ENCODE data around the gene LIMA1.

DNA sequence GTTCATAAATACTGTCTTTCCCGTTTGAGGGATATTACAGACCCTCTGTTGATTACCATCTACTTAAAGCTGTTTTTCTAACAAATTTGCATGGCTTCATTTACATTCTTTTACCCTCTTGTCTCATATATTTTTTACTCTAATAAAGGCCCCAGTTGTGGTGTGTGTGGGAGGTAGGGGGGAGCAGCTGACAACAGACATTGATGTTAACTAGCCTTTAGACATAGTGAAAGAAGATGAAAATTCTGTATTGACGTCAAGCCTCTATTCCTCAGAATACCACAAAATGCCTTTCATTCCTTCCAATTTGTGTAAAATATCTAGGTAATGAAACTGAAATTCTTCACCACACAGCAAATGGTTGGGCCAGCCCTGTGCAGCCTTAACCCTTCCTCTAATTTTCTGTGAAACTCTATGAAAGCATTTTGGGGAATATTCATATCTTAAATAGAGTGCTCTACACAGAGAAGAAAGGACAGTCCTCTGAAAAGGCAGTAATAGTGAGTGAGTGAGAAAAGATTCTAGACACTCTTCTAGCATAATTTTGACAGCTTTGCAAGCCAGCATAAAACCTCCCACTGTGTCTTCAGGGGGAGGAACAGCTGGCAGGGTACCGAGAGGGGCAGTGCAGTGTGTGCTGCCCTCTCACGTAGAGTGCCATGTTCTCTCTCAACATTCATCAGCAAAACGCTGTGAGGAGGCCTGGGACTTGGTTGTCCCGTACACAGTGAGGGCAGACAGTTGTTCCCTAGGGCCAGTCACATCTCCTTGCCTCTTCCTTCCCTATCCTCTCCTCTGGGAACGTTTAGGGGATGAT, 96.0 kb downstream of the LIMA1 start:
- TF ChIP-seq SP1 (IDR thresholded peaks at IDR 0.05): no peak
- no peak for TF ChIP-seq NFRKB (IDR thresholded peaks at IDR 0.05)
- TF ChIP-seq SUZ12 (IDR thresholded peaks at IDR 0.05): no peak
- no peak for TF ChIP-seq ZNF384 (IDR thresholded peaks at IDR 0.05)
- no peak for TF ChIP-seq CTBP1 (IDR thresholded peaks at IDR 0.05; ENCODE audit: borderline replicate concordance)
- TF ChIP-seq ARNT (IDR thresholded peaks at IDR 0.05): no peak
- no peak for TF ChIP-seq ELF4 (IDR thresholded peaks at IDR 0.05)
- TF ChIP-seq, protein P1, sequence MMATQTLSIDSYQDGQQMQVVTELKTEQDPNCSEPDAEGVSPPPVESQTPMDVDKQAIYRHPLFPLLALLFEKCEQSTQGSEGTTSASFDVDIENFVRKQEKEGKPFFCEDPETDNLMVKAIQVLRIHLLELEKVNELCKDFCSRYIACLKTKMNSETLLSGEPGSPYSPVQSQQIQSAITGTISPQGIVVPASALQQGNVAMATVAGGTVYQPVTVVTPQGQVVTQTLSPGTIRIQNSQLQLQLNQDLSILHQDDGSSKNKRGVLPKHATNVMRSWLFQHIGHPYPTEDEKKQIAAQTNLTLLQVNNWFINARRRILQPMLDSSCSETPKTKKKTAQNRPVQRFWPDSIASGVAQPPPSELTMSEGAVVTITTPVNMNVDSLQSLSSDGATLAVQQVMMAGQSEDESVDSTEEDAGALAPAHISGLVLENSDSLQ (IDR thresholded peaks at IDR 0.05): no peak
- no peak for TF ChIP-seq FOXM1 (IDR thresholded peaks at IDR 0.05; ENCODE audit: borderline replicate concordance)
- no peak for TF ChIP-seq TARDBP (IDR thresholded peaks at IDR 0.05)

Data from HEK293T (cell line).